ENCODE measurements around the gene MCTP1. TPM values are rescaled to one million over a fixed set of nuclear protein-coding genes. Genes with fewer than 3 reads are reported as not detected.

The MCTP1 gene
- total RNA-seq, 1 experiment from 2014 or later: 0.44 TPM

DNA sequence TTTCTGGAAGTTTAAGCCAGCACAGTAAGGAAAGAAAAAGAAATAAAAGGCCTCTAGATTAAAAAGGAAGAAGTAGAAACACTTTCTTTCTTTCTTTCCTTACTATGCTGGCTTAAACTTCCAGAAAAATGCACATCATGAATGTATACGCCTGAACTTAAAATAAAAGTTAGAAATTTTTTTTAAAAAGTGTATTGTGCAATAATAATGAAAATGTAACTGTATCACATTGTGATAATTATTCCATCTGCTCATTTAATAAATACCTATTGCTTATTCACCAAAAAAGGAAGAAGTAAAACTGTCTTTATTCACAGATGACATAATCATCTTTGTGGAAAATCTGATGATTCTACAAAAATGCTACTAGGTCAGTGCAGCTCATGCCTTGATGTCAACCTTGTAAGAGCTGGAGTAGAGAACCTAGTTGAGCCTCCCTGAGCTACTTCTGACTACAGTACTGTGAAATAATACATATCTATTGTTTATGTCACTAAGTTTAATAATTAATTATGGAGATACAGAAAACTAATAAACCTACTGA, 49.4 kb downstream of the MCTP1 start:
- no peak overlapping the region for H3K4me3 ChIP-seq (replicated peaks in 1 of 2; ENCODE audit: low read depth in 1 of 2, low read length in 2 of 2)
- ChIA-PET RAD21 (ENCODE audit: low non-redundant PET in 1 of 2, low total read pairs in 2 of 2, uncharacterized antibody in 2 of 2, unreplicated experiment in 2 of 2) (no interaction called here), POLR2A (no interaction called here), CTCF (interaction anchor here (1.1 to 1.2 kb wide), 2 partner anchors 8 to 268 kb away, joined by 3 read pairs; no protein-coding TSS in a partner anchor)
- H3K4me2 ChIP-seq (ENCODE audit: low read length): no peak overlapping the region
- H3K36me3 ChIP-seq (ENCODE audit: control insufficient read depth in 1 of 2, insufficient read depth in 2 of 2, low read length in 2 of 2): no peaks in the 10 kb centered on the region
- H3K79me2 ChIP-seq (ENCODE audit: insufficient read depth, low read length): no peaks in the 10 kb centered on the region
- no peaks in the 10 kb centered on the region for H4K20me1 ChIP-seq (ENCODE audit: insufficient read depth)
- no peak overlapping the region for H2AFZ ChIP-seq (ENCODE audit: low read depth, low read length, poor library complexity, severe bottlenecking)
- no peak for ATAC-seq
- TF ChIP-seq POLR2A (IDR thresholded peaks at IDR 0.05; ENCODE audit: borderline replicate concordance, extremely low read depth, insufficient read depth, insufficient read length): no peak
- no peak for TF ChIP-seq EZH2phosphoT487 (IDR thresholded peaks at IDR 0.05; ENCODE audit: borderline replicate concordance)
- TF ChIP-seq FOSL1 (IDR thresholded peaks at IDR 0.05; ENCODE audit: low read depth): no peak
- no peak for TF ChIP-seq RAD21 (IDR thresholded peaks at IDR 0.05; ENCODE audit: low read depth)
- TF ChIP-seq YY1 (IDR thresholded peaks at IDR 0.05; ENCODE audit: extremely low read depth, insufficient replicate concordance, low read depth, low read length): no peak
- TF ChIP-seq JUND (IDR thresholded peaks at IDR 0.05): no peak
- TF ChIP-seq ZFX (IDR thresholded peaks at IDR 0.05): no peak
- no peaks in the 10 kb centered on the region for H3K9me2 ChIP-seq (ENCODE audit: insufficient read depth)
- no peak for DNase-seq (ENCODE audit: low read depth, low spot score)
- intact Hi-C loops (cut with micrococcal nuclease): no loop called here
- H3K9ac ChIP-seq (ENCODE audit: low read length): no peak overlapping the region
- no peaks in the 10 kb centered on the region for H3K9me3 ChIP-seq (ENCODE audit: control insufficient read depth in 1 of 2, insufficient read depth in 1 of 2, low read depth in 1 of 2, low read length in 2 of 2)
- no peak overlapping the region for H3K27ac ChIP-seq (ENCODE audit: low read depth, low read length)
- no TSS peak for BruUV-seq (replicated peaks)
- no peaks in the 10 kb centered on the region for H3K27me3 ChIP-seq (ENCODE audit: insufficient read depth, low read length)
- H3K4me1 ChIP-seq (ENCODE audit: control insufficient read depth in 1 of 2, insufficient read depth in 2 of 2, low read length in 2 of 2): no peaks in the 10 kb centered on the region

DNA sequence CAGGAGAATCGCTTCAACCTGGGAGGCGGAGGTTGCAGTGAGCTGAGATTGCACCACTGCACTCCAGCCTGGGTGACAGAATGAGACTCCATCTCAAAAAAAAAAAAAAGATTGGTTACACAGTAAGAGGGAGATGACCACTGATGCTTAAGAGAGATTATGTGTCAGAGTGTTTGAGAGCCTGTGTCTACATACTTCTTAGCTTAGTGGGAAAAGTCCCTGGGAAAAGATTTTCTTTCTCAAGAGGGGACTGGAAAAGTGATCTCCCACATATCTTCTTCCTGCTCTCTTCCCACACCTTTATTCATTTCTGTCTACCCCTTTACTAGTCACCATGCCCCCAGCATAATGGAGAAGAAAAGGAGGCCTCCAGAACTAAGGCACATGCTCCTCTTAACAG, 55.2 kb downstream of the MCTP1 start:
- intact Hi-C loops (cut with micrococcal nuclease): no loop called here
- Histone ChIP-seq H4K20me1 (ENCODE audit: insufficient read depth) (no peaks in the 10 kb centered on the region), H3K9me2 (ENCODE audit: insufficient read depth) (no peaks in the 10 kb centered on the region), H3K4me1 (ENCODE audit: control insufficient read depth in 1 of 2, insufficient read depth in 2 of 2, low read length in 2 of 2) (no peaks in the 10 kb centered on the region), H3K4me3 (replicated peaks in 1 of 2; ENCODE audit: low read depth in 1 of 2, low read length in 2 of 2) (no peak overlapping the region), H3K27ac (ENCODE audit: low read depth, low read length) (no peak overlapping the region), H3K36me3 (ENCODE audit: control insufficient read depth in 1 of 2, insufficient read depth in 2 of 2, low read length in 2 of 2) (no peaks in the 10 kb centered on the region), H3K79me2 (ENCODE audit: insufficient read depth, low read length) (no peaks in the 10 kb centered on the region), H3K4me2 (ENCODE audit: low read length) (no peak overlapping the region), H3K9ac (ENCODE audit: low read length) (no peak overlapping the region), H3K27me3 (ENCODE audit: insufficient read depth, low read length) (no peaks in the 10 kb centered on the region), H2AFZ (ENCODE audit: low read depth, low read length, poor library complexity, severe bottlenecking) (no peak overlapping the region), H3K9me3 (ENCODE audit: control insufficient read depth in 1 of 2, insufficient read depth in 1 of 2, low read depth in 1 of 2, low read length in 2 of 2) (no peaks in the 10 kb centered on the region)
- ATAC-seq (no peak), DNase-seq (ENCODE audit: low read depth, low spot score) (no peak)
- ChIA-PET CTCF (no interaction called here), POLR2A (no interaction called here), RAD21 (ENCODE audit: low non-redundant PET in 1 of 2, low total read pairs in 2 of 2, uncharacterized antibody in 2 of 2, unreplicated experiment in 2 of 2) (no interaction called here)
- TF ChIP-seq CEBPB (IDR thresholded peaks at IDR 0.05; ENCODE audit: low read depth) (no peak), EZH2 (IDR thresholded peaks at IDR 0.05) (no peak), RAD21 (IDR thresholded peaks at IDR 0.05; ENCODE audit: low read depth) (no peak), SP1 (IDR thresholded peaks at IDR 0.05; ENCODE audit: low read depth) (no peak), JUND (IDR thresholded peaks at IDR 0.05) (no peak), YY1 (IDR thresholded peaks at IDR 0.05; ENCODE audit: extremely low read depth, insufficient replicate concordance, low read depth, low read length) (no peak), TCF7L2 (IDR thresholded peaks at IDR 0.05; ENCODE audit: borderline replicate concordance, extremely low read depth, insufficient read depth, insufficient read length) (no peak), ZFX (IDR thresholded peaks at IDR 0.05) (no peak), MAX (IDR thresholded peaks at IDR 0.05) (no peak), EGR1 (IDR thresholded peaks at IDR 0.05; ENCODE audit: low read depth) (no peak), ATF3 (IDR thresholded peaks at IDR 0.05) (no peak), POLR2A (IDR thresholded peaks at IDR 0.05; ENCODE audit: borderline replicate concordance, extremely low read depth, insufficient read depth, insufficient read length) (no peak), SRF (IDR thresholded peaks at IDR 0.05; ENCODE audit: low read depth) (no peak), CBX3 (IDR thresholded peaks at IDR 0.05; ENCODE audit: low read depth) (no peak)
- TF ChIP-seq, protein P1, sequence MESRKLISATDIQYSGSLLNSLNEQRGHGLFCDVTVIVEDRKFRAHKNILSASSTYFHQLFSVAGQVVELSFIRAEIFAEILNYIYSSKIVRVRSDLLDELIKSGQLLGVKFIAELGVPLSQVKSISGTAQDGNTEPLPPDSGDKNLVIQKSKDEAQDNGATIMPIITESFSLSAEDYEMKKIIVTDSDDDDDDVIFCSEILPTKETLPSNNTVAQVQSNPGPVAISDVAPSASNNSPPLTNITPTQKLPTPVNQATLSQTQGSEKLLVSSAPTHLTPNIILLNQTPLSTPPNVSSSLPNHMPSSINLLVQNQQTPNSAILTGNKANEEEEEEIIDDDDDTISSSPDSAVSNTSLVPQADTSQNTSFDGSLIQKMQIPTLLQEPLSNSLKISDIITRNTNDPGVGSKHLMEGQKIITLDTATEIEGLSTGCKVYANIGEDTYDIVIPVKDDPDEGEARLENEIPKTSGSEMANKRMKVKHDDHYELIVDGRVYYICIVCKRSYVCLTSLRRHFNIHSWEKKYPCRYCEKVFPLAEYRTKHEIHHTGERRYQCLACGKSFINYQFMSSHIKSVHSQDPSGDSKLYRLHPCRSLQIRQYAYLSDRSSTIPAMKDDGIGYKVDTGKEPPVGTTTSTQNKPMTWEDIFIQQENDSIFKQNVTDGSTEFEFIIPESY (IDR thresholded peaks at IDR 0.05; ENCODE audit: extremely low read depth, insufficient replicate concordance, low read length): no peak
- BruUV-seq (replicated peaks): no TSS peak

All from HCT116 (cell line).